Nephron (organoid): ENCODE results near the gene GPR135.

Experiments used
- H3K27ac Mint-ChIP-seq, 3 experiments: 2 replicates each; pipeline ENCODE4 v1.8.0; 2020; ENCODE audit warnings: mixed read lengths in 3 of 3, mild to moderate bottlenecking in 2 of 3, moderate library complexity in 1 of 3
- H3K27me3 Mint-ChIP-seq: 2 replicates; pipeline ENCODE4 v1.8.0; 2021; ENCODE audit warnings: low read depth, mild to moderate bottlenecking, moderate library complexity, mixed read lengths
- H3K36me3 Mint-ChIP-seq: 2 replicates; pipeline ENCODE4 v1.8.0; 2020; ENCODE audit warnings: low read depth, mixed read lengths
- H3K4me1 Mint-ChIP-seq: 2 replicates; pipeline ENCODE4 v1.8.0; 2020; ENCODE audit warnings: mixed read lengths
- H3K4me3 Mint-ChIP-seq, 3 experiments: 2 replicates each; pipeline ENCODE4 v1.8.0; 2020; ENCODE audit warnings: mild to moderate bottlenecking in 3 of 3, mixed read lengths in 3 of 3, moderate library complexity in 2 of 3
- H3K9me3 Mint-ChIP-seq: 2 replicates; pipeline ENCODE4 v1.8.0; 2020; ENCODE audit warnings: mixed read lengths
- TF ChIP-seq, protein P1 (sequence below), 3 experiments: fragments of 200-600 bp; sonication (generic); IDR thresholded peaks; one replicate each; pipeline ENCODE4 v1.5.0; 2021; ENCODE audit warnings: antibody characterized with exemption in 3 of 3; ENCODE audit not compliant: unreplicated experiment in 3 of 3

Gene GPR135

DNA sequence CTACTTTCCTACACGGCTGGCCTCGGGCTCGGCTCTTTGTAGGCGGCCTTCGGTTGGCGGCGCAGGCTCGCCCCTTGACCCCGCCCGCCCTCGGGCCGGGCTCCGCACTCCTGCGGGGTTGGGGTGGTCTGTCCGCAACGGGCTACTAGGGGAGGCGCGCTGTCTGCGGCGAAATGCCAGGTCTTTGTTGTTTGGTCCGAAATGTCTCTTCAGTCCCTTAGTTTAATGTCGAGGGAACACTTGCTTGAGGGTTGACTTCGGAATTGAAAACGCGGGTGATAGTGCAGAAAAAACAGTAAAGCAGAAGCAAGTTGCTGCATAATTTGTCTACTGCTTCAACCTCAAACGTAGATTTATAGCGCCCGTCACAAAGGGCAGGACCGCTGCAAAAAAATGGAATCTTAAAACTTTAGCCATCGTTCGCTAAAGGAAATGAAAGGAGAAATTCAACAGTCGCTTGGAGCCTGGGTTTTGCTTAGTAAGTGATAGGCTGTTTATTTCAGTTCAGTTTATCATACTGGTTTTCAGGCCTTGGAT, 19.5 kb upstream of the GPR135 start:
- no peaks in the 10 kb centered on the region for H3K9me3 Mint-ChIP-seq
- H3K4me3 Mint-ChIP-seq = peak overlapping the region; percentile 91 to 99 (median 95)
- peaks cover 23% of the 10 kb centered on the region for H3K36me3 Mint-ChIP-seq
- TF ChIP-seq, protein P1, sequence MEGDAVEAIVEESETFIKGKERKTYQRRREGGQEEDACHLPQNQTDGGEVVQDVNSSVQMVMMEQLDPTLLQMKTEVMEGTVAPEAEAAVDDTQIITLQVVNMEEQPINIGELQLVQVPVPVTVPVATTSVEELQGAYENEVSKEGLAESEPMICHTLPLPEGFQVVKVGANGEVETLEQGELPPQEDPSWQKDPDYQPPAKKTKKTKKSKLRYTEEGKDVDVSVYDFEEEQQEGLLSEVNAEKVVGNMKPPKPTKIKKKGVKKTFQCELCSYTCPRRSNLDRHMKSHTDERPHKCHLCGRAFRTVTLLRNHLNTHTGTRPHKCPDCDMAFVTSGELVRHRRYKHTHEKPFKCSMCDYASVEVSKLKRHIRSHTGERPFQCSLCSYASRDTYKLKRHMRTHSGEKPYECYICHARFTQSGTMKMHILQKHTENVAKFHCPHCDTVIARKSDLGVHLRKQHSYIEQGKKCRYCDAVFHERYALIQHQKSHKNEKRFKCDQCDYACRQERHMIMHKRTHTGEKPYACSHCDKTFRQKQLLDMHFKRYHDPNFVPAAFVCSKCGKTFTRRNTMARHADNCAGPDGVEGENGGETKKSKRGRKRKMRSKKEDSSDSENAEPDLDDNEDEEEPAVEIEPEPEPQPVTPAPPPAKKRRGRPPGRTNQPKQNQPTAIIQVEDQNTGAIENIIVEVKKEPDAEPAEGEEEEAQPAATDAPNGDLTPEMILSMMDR (IDR thresholded peaks at IDR 0.05; ENCODE audit: unreplicated experiment in 3 of 3) = no peak
- H3K4me1 Mint-ChIP-seq = peaks cover 49% of the 10 kb centered on the region
- H3K27me3 Mint-ChIP-seq = no peaks in the 10 kb centered on the region
- peak overlapping the region; percentile 96 to 100 (median 99) for H3K27ac Mint-ChIP-seq

DNA sequence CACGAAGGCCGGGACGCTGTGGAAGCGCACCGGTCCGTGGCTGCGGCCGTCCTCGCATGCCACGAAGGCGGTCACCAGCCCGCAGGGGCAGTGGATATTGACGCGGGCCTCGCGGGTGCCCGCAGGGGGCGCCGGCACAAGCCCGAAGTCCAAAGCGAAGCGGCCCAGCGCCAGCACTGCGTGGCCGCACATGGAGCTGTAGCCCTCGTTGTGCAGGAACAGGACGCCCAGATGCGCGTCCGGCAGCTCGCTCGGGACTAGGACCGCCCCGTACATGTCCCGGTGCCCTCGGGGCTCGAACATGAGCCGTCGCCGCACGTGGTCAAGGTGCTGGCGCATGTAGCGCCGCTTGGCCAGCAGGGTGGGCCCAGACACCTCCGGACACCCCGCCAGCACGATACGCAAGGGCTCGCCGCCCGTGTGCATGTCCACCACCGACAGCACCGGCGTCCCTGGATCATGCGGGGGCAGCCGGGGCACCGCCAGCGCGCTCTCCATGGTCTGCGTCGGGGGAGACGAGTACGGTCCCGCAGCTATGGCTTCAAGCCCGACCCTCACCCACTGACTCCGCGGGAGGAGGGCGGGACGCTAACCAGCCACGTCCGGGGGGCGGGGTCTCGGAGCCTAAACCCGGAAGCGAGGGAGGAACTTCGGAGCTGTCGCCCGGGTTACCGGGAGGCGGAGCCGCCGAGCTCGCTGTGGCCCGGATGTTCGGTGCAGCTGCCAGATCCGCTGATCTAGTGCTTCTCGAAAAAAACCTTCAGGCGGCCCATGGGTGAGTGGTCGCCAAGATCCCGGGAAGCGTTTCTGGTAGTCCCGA, 18.8 kb upstream of the GPR135 start, which contains the start of the genes JKAMP and L3HYPDH:
Gene JKAMP (plus strand): TSS at position 699 of the 820 bp plus-strand sequence. CDS start 73 bp downstream, at position 772.
Gene L3HYPDH (minus strand): TSS at position 590 of the 820 bp plus-strand sequence. CDS start 92 bp downstream, at position 498.
- TF ChIP-seq, protein P1 (IDR thresholded peaks at IDR 0.05; ENCODE audit: unreplicated experiment in 3 of 3) = peak; percentile 59 to 83 (median 69)
- Mint-ChIP-seq H3K27me3 (no peaks in the 10 kb centered on the region), H3K4me3 (peak within 1 kb of the TSS; percentile 91 to 99 (median 95)), H3K36me3 (peaks cover 18% of the 10 kb centered on the region), H3K9me3 (no peaks in the 10 kb centered on the region), H3K4me1 (peaks cover 53% of the 10 kb centered on the region), H3K27ac (peak within 1 kb of the TSS; percentile 96 to 100 (median 99))

DNA sequence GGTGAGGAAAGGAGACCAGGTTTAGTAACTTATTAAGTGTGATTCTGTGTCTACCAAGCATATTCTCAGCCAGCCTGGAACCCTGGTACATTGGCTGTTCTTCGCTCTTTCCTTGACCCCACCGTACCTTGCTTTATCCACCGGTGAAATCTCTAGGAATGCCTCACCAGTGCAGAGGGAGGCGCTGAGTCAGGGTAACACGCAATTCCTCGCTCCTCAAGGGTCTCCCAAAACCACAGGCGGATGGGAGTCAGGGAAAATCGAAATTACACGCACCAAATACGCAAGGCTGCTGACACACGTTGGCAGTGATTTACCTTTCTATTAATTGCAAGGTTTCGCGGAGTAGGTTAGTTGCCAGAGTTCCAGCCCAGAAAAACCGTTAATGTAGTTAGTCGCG, 18.2 kb upstream of the GPR135 start:
- H3K9me3 Mint-ChIP-seq = no peaks in the 10 kb centered on the region
- H3K36me3 Mint-ChIP-seq = peaks cover 18% of the 10 kb centered on the region
- TF ChIP-seq, protein P1 (IDR thresholded peaks at IDR 0.05; ENCODE audit: unreplicated experiment in 3 of 3) = no peak
- H3K27ac Mint-ChIP-seq = peak overlapping the region; percentile 96 to 99 (median 98)
- peak overlapping the region; percentile 91 to 99 (median 95) for H3K4me3 Mint-ChIP-seq
- peaks cover 52% of the 10 kb centered on the region for H3K4me1 Mint-ChIP-seq
- no peaks in the 10 kb centered on the region for H3K27me3 Mint-ChIP-seq

DNA sequence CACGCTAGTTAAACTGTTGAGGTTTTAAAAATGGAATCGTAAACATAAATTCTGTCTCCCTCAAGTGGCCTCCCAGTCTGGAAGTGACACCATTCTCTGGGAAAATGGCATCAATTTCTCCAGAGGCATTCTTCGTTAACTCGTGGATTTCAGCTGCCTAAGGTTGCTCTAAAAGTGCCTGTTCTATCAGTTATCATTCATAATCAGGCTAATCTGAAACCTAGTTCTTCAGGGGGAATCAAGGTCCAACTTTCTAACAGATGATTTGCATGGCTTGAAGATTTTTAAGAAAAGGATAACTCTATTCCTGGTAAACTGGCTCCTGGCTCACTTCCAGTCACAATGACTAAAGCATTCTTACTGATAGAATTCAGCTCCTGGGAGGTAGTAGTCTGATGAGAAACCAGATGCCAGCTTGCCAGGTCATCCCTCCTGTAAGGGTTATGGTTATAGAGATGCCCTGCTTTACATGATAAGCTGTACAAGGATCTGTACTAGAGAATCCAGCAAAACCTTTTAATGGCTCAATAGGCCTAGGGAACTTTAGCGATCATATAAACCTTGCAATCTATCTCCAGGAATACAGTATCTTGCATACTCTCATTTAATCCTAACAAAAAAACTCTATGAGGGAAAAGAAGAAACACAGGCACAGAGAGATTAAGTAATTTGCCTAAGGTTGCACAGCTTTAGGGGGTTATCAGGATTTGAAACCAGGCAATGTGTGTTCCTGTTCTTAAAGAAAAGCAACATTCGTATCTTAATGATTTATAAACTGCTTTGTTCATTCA, 17.6 kb upstream of the GPR135 start:
- Mint-ChIP-seq H3K36me3 (peaks cover 14% of the 10 kb centered on the region), H3K4me1 (peaks cover 52% of the 10 kb centered on the region), H3K4me3 (peak overlapping the region; percentile 91 to 99 (median 95)), H3K9me3 (no peaks in the 10 kb centered on the region), H3K27me3 (no peaks in the 10 kb centered on the region), H3K27ac (peak overlapping the region; percentile 96 to 99 (median 98))
- TF ChIP-seq, protein P1 (IDR thresholded peaks at IDR 0.05; ENCODE audit: unreplicated experiment in 3 of 3) = no peak

DNA sequence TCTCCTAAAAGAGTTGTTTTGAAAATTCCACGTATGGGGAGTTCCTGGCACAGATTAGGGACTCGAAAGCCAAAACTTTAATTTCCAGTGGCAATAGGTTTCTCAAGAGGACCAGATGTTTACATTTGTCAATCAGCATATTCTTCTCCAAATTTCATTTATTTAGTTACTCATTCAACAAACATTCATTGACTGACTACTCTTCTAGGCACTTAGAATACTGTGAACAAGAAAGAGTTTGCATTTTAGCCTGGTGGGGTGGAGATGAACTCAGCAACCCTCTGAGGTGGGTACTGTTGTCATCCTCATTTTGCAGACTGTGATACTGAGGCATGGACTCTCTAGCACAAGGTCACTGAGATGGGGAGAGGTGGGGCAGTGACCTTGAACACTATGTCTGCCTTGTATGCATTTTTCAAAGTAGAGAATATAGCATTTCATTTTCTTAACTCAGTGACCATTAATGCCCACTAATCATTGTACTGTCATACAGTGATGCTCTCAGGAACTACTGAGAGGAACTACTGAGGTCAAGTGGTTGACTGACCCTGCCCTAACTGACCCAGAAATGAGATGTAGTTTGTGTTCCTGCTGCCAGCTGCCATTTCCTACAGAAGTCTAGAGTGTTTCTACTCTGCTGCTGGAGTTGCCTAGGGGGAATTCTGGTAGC, 16.8 kb upstream of the GPR135 start:
- H3K9me3 Mint-ChIP-seq = no peaks in the 10 kb centered on the region
- TF ChIP-seq, protein P1 (IDR thresholded peaks at IDR 0.05; ENCODE audit: unreplicated experiment in 3 of 3) = no peak
- H3K36me3 Mint-ChIP-seq = peaks cover 14% of the 10 kb centered on the region
- peak overlapping the region; percentile 96 to 99 (median 98) for H3K27ac Mint-ChIP-seq
- H3K4me1 Mint-ChIP-seq = peaks cover 52% of the 10 kb centered on the region
- H3K4me3 Mint-ChIP-seq = peak overlapping the region; percentile 91 to 99 (median 95)
- no peaks in the 10 kb centered on the region for H3K27me3 Mint-ChIP-seq
